GM20000 (cell line): Measurements from ENCODE around the gene TAPBPL.
A peak's percentile ranks its signal among the peaks of the same experiment; 100 is the strongest.
"Not testable (repeated sequence)": the region's sequence is repeated elsewhere in the genome, so short reads cannot be mapped to it uniquely, and the experiment has no call there.

ENCODE experiments used
- DNase-seq: peaks from one replicate; pipeline ENCODE4 v3.0.0; 2012; ENCODE audit warnings: low spot score
- TF ChIP-seq, protein P1 (sequence below): IDR thresholded peaks from 2 replicates; pipeline ENCODE4 v1.5.1; 2012; ENCODE audit warnings: mild to moderate bottlenecking, control low read depth; ENCODE audit errors: extremely low read depth, missing control alignments

Gene TAPBPL

DNA sequence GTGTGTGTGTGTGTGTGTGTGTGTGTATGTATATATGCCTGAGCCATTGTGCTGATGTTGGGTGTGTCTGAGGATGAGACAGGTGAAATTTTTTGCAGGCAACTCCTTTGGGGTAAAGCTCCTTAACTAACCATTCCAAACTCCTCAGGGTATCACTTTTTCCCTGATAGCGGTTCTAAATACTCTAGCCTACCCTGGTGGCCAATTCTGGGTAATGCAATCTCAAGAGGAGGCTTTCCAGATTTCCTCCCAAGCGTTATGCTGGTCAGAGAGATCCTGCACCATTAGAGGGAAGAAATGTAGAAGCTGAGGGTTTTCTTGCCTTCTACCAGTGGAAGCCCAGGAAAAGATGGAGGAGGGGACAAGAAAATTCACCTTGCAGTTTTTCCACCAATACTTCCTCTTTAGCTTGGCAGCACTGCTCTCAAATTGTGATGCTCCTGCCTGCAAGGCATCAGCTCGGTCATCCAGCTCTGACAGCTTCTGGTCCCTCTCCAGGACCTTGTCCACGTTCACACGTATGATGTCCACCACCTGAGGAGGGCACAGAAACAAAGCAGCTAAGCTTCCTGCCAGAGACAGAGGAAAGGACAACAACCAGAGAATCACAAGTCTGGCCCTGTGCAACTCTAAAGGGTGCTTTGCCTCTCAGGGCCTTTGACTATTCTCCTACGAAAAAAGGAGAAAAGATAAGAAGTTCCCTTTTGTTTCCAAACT is 13.8 kb downstream of the TAPBPL start:
- DNase-seq: no peak

DNA sequence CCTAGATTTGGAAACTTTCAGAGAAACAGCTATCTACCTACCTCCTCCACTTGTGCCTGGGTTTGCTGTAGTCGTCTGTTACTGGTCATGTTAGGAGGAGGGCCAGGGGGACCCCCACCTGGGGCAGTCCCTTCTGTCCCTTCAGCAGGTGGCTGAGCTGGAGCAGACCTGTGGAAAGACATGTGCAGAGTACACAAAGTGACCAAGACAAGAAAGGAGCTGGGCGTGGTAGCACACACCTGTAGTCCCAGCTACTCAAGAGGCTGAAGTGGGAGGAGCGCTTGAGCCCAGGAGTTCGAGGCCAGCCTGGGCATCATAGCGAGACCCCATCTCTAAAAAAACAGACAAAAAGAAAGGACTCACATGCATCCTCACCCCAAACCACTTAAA is 14.3 kb downstream of the TAPBPL start:
- TF ChIP-seq, protein P1, sequence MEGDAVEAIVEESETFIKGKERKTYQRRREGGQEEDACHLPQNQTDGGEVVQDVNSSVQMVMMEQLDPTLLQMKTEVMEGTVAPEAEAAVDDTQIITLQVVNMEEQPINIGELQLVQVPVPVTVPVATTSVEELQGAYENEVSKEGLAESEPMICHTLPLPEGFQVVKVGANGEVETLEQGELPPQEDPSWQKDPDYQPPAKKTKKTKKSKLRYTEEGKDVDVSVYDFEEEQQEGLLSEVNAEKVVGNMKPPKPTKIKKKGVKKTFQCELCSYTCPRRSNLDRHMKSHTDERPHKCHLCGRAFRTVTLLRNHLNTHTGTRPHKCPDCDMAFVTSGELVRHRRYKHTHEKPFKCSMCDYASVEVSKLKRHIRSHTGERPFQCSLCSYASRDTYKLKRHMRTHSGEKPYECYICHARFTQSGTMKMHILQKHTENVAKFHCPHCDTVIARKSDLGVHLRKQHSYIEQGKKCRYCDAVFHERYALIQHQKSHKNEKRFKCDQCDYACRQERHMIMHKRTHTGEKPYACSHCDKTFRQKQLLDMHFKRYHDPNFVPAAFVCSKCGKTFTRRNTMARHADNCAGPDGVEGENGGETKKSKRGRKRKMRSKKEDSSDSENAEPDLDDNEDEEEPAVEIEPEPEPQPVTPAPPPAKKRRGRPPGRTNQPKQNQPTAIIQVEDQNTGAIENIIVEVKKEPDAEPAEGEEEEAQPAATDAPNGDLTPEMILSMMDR: no peak

More for the DNA sequence above, 13.8 kb downstream of the TAPBPL start:
- TF ChIP-seq, protein P1: peak; percentile 70

DNA sequence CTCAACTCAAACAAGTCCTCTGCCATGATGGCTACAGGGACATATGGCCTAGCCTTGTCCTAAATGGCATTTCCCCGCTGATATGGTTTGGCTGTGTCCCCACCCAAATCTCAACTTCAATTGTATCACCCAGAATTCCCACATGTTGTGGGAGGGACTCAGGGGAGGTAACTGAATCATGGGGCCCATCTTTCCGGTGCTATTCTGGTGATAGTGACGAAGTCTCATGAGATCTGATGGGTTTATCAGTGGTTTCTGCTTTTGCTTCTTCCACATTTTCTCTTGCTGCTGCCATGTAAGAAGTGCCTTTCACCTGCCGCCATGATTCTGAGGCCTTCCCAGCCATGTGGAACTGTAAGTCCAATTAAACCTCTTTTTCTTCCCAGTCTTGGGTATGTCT is 14.9 kb downstream of the TAPBPL start:
- not testable (repeated sequence) for DNase-seq

More for the DNA sequence above, 14.3 kb downstream of the TAPBPL start:
- DNase-seq: no peak

DNA sequence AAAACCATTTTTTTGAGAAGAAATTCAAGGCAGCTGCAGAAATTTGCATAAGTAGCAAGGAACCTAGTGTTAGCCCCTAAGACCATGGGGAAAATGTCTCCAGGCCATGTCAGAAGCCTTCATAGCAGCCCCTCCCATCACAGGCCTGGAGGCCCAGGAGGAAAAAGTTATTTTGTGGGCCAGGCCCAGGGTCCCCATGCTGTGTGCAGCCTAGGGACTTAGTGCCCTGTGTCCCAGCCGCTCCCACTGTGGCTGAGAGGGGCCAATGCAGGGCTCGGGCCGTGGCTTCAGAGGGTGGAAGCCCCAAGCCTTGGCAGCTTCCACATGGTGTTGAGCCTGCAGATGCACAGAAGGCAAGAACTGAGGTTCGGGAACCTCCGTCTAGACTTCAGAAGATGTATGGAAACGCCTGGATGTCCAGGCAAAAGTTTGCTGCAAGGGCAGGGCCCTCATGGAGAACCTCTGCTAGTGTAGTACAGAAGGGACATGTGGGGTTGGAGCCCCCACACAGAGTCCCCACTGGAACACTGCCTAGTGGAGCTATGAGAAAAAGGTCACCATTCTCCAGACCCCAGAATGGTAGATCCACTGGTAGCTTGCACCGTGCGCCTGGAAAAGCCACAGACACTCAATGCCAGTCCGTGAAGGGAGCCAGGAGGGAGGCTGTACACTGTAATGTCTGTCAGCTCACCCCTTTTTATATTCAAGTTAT is 15.9 kb downstream of the TAPBPL start:
- DNase-seq: not testable (repeated sequence)

DNA sequence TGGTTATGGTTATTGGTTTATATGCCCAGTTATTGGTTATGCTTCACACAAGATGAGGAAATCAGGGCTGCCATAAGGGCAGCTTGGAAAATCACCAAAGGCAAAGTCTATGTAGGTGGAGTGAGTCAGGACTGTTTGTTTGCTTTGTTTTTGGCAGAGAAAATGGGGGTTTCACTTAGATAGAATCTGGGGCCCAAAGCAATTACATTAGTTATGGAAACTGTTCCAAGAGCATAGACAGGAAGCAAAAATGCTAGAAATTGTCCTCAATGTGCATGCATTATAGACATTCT is 16.4 kb downstream of the TAPBPL start:
- no peak for DNase-seq
- TF ChIP-seq, protein P1: no peak

DNA sequence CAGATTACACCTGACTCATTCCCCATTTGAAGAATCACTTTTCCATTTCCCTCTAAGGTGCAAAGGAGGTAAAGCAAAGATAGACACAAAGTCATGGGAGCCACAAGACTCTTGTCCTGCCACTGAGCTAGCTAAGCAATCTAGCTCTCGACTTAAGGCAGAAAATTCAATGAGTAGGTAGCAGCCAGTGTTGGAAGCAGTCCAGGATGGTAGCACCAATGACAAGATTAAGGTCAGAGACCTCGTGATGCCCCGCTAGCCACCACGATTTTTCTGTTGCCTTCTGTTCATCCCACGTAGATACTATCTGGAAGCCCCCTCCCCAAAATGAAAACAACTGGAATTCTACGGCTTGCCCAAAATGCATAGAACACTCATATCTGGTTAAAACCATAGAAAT is 17.2 kb downstream of the TAPBPL start:
- DNase-seq: no peak

DNA sequence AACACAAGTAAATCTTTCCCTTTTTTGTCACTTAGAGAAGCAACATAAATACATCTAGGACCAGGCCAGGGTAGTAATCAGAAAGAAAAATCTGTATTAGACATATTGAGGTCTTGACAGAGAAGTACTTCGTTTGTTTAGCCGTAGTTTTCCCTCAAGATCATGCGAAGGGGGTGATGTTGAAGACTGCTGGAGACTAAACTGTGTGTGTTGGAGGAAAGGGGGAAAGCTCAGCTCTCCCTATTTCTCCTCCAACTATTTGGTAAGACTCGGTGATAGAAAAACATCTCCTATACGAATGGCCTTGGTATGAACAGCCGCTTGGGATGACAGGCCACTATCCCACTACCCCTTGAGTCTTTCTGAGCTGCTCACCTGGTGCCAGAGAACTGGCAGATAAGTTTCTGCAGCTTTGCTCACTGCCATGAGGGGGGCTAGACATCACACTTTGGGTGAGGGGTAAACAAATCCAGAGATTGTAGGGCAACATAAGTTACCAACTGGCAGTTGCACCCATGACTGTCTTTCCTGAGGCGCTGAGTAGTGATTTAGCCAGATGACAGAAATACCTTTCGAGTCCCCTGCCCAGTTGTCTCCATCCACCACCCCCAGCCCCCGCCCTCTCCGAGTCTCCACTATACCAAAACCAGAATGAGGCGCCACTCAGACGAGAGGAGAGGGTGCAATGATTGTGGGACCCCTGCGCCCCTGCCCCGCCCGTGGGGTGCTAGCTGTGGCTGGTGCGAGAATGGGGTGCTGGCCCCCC is 17.9 kb downstream of the TAPBPL start:
- DNase-seq: no peak
- TF ChIP-seq, protein P1: no peak

More for the DNA sequence above, 17.2 kb downstream of the TAPBPL start:
- TF ChIP-seq, protein P1: no peak

DNA sequence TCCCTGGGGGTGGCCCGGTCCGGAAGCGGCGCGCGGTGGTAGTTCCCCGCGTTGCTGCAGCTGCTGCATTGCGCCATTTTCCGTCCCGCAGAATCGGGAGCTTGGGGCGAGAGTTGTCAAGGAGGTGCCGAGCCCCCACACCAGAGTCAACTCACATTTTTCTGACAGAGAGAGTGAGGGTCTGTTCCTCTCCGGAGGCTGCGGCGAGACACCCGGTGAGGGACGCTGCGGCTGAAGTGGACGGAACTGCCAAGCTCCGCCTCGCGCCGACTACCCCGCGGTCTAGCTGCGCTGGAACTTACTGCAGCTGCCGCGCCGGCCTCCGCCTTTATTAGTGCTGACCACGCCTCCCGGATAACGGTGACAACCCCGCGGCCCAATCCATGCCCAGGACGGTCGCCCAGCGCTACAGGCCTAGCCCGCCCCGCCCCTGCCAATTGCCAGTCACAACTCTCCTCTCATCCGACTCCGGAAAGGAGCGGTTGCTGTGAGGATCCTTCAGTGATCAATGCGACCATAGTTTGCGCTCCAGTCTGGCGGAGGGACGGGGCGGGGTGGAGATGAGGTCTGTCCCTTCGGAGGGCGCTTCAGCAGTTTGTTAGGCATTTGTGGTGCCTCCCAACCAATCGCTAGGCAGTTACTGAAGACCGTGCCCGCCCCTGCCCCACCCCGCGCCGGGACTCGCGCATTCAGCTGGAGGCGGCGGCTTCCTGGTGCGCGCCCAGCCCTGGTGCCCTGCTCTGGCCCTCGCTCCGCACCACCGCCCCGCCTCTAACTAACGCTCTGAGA is 18.7 kb downstream of the TAPBPL start, which contains the start of gene VAMP1:
VAMP1 (minus strand) TSS at position 303 of the 789 bp plus-strand sequence; CDS start at position 157, 146 bp downstream.
- DNase-seq: peak; percentile 96
- TF ChIP-seq, protein P1: no peak
